Transverse colon (tissue), 4 donors: ENCODE measurements around the gene TPRX1.

Experiments used
- CTCF ChIP-seq, 5 experiments: fragments of 200-600 bp in 3 of 5; fragments of 450-650 bp in 2 of 5; sonication (generic) in 3 of 5; IDR thresholded peaks; 1 replicate in 2 of 5; 2 replicates in 3 of 5; pipeline ENCODE4 v1.5.1; 2016 to 2017; ENCODE audit warnings: antibody characterized with exemption in 5 of 5, inconsistent platforms in 3 of 5, mild to moderate bottlenecking in 2 of 5, moderate library complexity in 1 of 5
- EP300 ChIP-seq: sonication (generic); formaldehyde crosslinking; IDR thresholded peaks from one replicate; pipeline ENCODE4 v1.6.1; 2017; ENCODE audit warnings: antibody characterized with exemption, low read depth
- POLR2AphosphoS5 ChIP-seq, 3 donors: sonication (generic); formaldehyde crosslinking; IDR thresholded peaks; one replicate each; pipeline ENCODE4 v1.6.1; 2016; ENCODE audit warnings: antibody characterized with exemption in 3 of 3

GRCh38 chr19:47776568-47776967 is 27.8 kb downstream of the TPRX1 start:
- TF ChIP-seq CTCF (IDR thresholded peaks at IDR 0.05) (no peak), EP300 (peak; percentile 59), POLR2AphosphoS5 (IDR thresholded peaks at IDR 0.05) (peak; percentile 22 to 63 (median 63))
